OCI-LY3 (cell line): ENCODE results near the gene IFT88.

Experiments
- CTCF ChIP-seq: fragments of 200-600, 300-600 bp; sonication (generic); IDR thresholded peaks from 2 replicates; pipeline ENCODE4 v1.5.1; 2014; ENCODE audit warnings: antibody characterized with exemption, low read length, low read depth
- EZH2phosphoT487 ChIP-seq: fragments of 200-600 bp; shearing (Covaris generic); IDR thresholded peaks from 2 replicates; pipeline ENCODE4 v1.6.1; 2018; ENCODE audit warnings: antibody characterized with exemption, mixed run types, low read depth

- TF ChIP-seq CTCF: no peak
- no peak for TF ChIP-seq EZH2phosphoT487
These were observed 173.1 kb downstream of the IFT88 start for GRCh38 chr13:20740021-20740420.
